Measurements from ENCODE around the gene CDC5L.

CDC5L gene

GRCh38 chr6:44377971-44378370 is 9.5 kb upstream of the CDC5L start:
- peaks cover 0 to 3% (median 0%) of the 10 kb centered on the region in 3 experiments for H3K27me3 ChIP-seq (ENCODE audit: control insufficient read depth in 3 of 3, insufficient read depth in 3 of 3, low read depth in 1 of 3, low read length in 3 of 3)
- no CpG with 5 or more reads among the region's 1 CpG for whole genome bisulfite sequencing, 2 donors (ENCODE audit: extremely low coverage in 2 of 2, insufficient read length in 2 of 2, insufficient replicate concordance in 1 of 2)
- H3K36me3 ChIP-seq (replicated peaks in 1 of 2; ENCODE audit: control insufficient read depth in 2 of 2, insufficient read depth in 2 of 2, low read length in 2 of 2) = peaks cover 0 to 3% of the 10 kb centered on the region in 2 donors
- H3K9me3 ChIP-seq (replicated peaks in 1 of 2; ENCODE audit: control insufficient read depth in 2 of 2, insufficient read depth in 1 of 2, low read depth in 1 of 2, low read length in 2 of 2) = no peaks in the 10 kb centered on the region
- no peak overlapping the region for H3K9ac ChIP-seq (ENCODE audit: low read depth, low read length, poor library complexity)
- no peak overlapping the region for H2BK12ac ChIP-seq (ENCODE audit: low read length)
- no peak overlapping the region for H2AFZ ChIP-seq (ENCODE audit: low read length)
- no peak overlapping the region for H2BK5ac ChIP-seq (ENCODE audit: low read length)
- H3K4me2 ChIP-seq (ENCODE audit: insufficient read depth, low read length, poor library complexity, severe bottlenecking) = no peak overlapping the region
- no peak overlapping the region for H2BK120ac ChIP-seq (ENCODE audit: low read depth, low read length)
- no peak overlapping the region for H3K27ac ChIP-seq (replicated peaks; ENCODE audit: low read length)
- no peak overlapping the region for H3K14ac ChIP-seq (ENCODE audit: low read length)
- H3K18ac ChIP-seq (ENCODE audit: low read length) = no peak overlapping the region
- H3K4me3 ChIP-seq (ENCODE audit: low read length in 2 of 2) = no peak overlapping the region
- no peak overlapping the region for H3K4ac ChIP-seq (ENCODE audit: low read length)
- H3K23ac ChIP-seq (ENCODE audit: low read depth, low read length, poor library complexity) = no peak overlapping the region
- H2AK5ac ChIP-seq (ENCODE audit: low read depth, low read length) = no peak overlapping the region
- H3K79me1 ChIP-seq (ENCODE audit: low read depth, low read length) = no peaks in the 10 kb centered on the region
- H4K91ac ChIP-seq (ENCODE audit: low read depth, low read length, poor library complexity) = no peak overlapping the region
- no peak overlapping the region for H2BK15ac ChIP-seq (ENCODE audit: low read length)
- no peak overlapping the region for H4K8ac ChIP-seq (ENCODE audit: low read depth, low read length)
- no peak for DNase-seq (ENCODE audit: low spot score)
- no peaks in the 10 kb centered on the region for H3K4me1 ChIP-seq (ENCODE audit: control insufficient read depth in 2 of 2, insufficient read depth in 1 of 2, low read depth in 1 of 2, low read length in 2 of 2)

- H3K4me3 ChIP-seq (ENCODE audit: low read length in 2 of 2) = no peak overlapping the region
- no CpG with 5 or more reads among the region's 2 CpGs for WGBS, 2 donors (ENCODE audit: extremely low coverage in 2 of 2, insufficient read length in 2 of 2, insufficient replicate concordance in 1 of 2)
- H3K4me1 ChIP-seq (ENCODE audit: control insufficient read depth in 2 of 2, insufficient read depth in 1 of 2, low read depth in 1 of 2, low read length in 2 of 2) = peaks cover 0 to 2% of the 10 kb centered on the region in 2 donors
- H3K27ac ChIP-seq (replicated peaks; ENCODE audit: low read length) = no peak overlapping the region
- H3K27me3 ChIP-seq (ENCODE audit: control insufficient read depth in 3 of 3, insufficient read depth in 3 of 3, low read depth in 1 of 3, low read length in 3 of 3) = no peaks in the 10 kb centered on the region
- H3K9ac ChIP-seq (ENCODE audit: low read depth, low read length, poor library complexity) = no peak overlapping the region
- no peak overlapping the region for H2BK12ac ChIP-seq (ENCODE audit: low read length)
- DNase-seq (ENCODE audit: low spot score) = no peak
- no peak overlapping the region for H3K18ac ChIP-seq (ENCODE audit: low read length)
- H2BK15ac ChIP-seq (ENCODE audit: low read length) = no peak overlapping the region
- no peak overlapping the region for H2AFZ ChIP-seq (ENCODE audit: low read length)
- no peak overlapping the region for H2BK5ac ChIP-seq (ENCODE audit: low read length)
- H3K23ac ChIP-seq (ENCODE audit: low read depth, low read length, poor library complexity) = no peak overlapping the region
- H2AK5ac ChIP-seq (ENCODE audit: low read depth, low read length) = no peak overlapping the region
- H4K91ac ChIP-seq (ENCODE audit: low read depth, low read length, poor library complexity) = no peak overlapping the region
- H3K4ac ChIP-seq (ENCODE audit: low read length) = no peak overlapping the region
- no peak overlapping the region for H3K14ac ChIP-seq (ENCODE audit: low read length)
- no peaks in the 10 kb centered on the region for H3K79me1 ChIP-seq (ENCODE audit: low read depth, low read length)
- H2BK120ac ChIP-seq (ENCODE audit: low read depth, low read length) = no peak overlapping the region
- H4K8ac ChIP-seq (ENCODE audit: low read depth, low read length) = no peak overlapping the region
- H3K9me3 ChIP-seq (replicated peaks in 1 of 2; ENCODE audit: control insufficient read depth in 2 of 2, insufficient read depth in 1 of 2, low read depth in 1 of 2, low read length in 2 of 2) = no peaks in the 10 kb centered on the region
- H3K36me3 ChIP-seq (replicated peaks in 1 of 2; ENCODE audit: control insufficient read depth in 2 of 2, insufficient read depth in 2 of 2, low read length in 2 of 2) = peaks cover 0 to 13% of the 10 kb centered on the region in 2 donors
- H3K4me2 ChIP-seq (ENCODE audit: insufficient read depth, low read length, poor library complexity, severe bottlenecking) = no peak overlapping the region
Observed at GRCh38 chr6:44381739-44382138, 5.8 kb upstream of the CDC5L start.

GRCh38 chr6:44386364-44386928 is 1.1 kb upstream of the CDC5L start:
- Histone ChIP-seq H3K14ac (ENCODE audit: low read length) (no peak overlapping the region), H2AFZ (ENCODE audit: low read length) (peak overlapping the region; percentile 93), H3K23ac (ENCODE audit: low read depth, low read length, poor library complexity) (no peak overlapping the region), H3K4me1 (ENCODE audit: control insufficient read depth in 2 of 2, insufficient read depth in 1 of 2, low read depth in 1 of 2, low read length in 2 of 2) (peaks cover 6 to 15% of the 10 kb centered on the region in 2 donors), H2BK15ac (ENCODE audit: low read length) (no peak overlapping the region), H3K79me1 (ENCODE audit: low read depth, low read length) (peaks cover 3% of the 10 kb centered on the region), H3K4me3 (ENCODE audit: low read length in 2 of 2) (peak overlapping the region; percentile 73 to 93), H3K36me3 (replicated peaks in 1 of 2; ENCODE audit: control insufficient read depth in 2 of 2, insufficient read depth in 2 of 2, low read length in 2 of 2) (peaks cover 3 to 36% of the 10 kb centered on the region in 2 donors), H4K8ac (ENCODE audit: low read depth, low read length) (no peak overlapping the region), H2BK5ac (ENCODE audit: low read length) (no peak overlapping the region), H3K9me3 (replicated peaks in 1 of 2; ENCODE audit: control insufficient read depth in 2 of 2, insufficient read depth in 1 of 2, low read depth in 1 of 2, low read length in 2 of 2) (no peaks in the 10 kb centered on the region), H3K4ac (ENCODE audit: low read length) (no peak overlapping the region), H3K9ac (ENCODE audit: low read depth, low read length, poor library complexity) (no peak overlapping the region), H3K27ac (replicated peaks; ENCODE audit: low read length) (no peak overlapping the region), H3K27me3 (ENCODE audit: control insufficient read depth in 3 of 3, insufficient read depth in 3 of 3, low read depth in 1 of 3, low read length in 3 of 3) (no peaks in the 10 kb centered on the region), H2AK5ac (ENCODE audit: low read depth, low read length) (no peak overlapping the region), H4K91ac (ENCODE audit: low read depth, low read length, poor library complexity) (no peak overlapping the region), H3K4me2 (ENCODE audit: insufficient read depth, low read length, poor library complexity, severe bottlenecking) (peak overlapping the region; percentile 66), H3K18ac (ENCODE audit: low read length) (no peak overlapping the region), H2BK120ac (ENCODE audit: low read depth, low read length) (no peak overlapping the region), H2BK12ac (ENCODE audit: low read length) (no peak overlapping the region)
- DNase-seq (ENCODE audit: low spot score) = no peak
- WGBS, 2 donors (ENCODE audit: extremely low coverage in 2 of 2, insufficient read length in 2 of 2, insufficient replicate concordance in 1 of 2) = no CpG with 5 or more reads among the region's 6 CpGs

- Histone ChIP-seq H3K9ac (ENCODE audit: low read depth, low read length, poor library complexity) (peak overlapping the region; percentile 50), H2BK120ac (ENCODE audit: low read depth, low read length) (no peak overlapping the region), H3K27me3 (ENCODE audit: control insufficient read depth in 3 of 3, insufficient read depth in 3 of 3, low read depth in 1 of 3, low read length in 3 of 3) (no peaks in the 10 kb centered on the region), H2BK5ac (ENCODE audit: low read length) (no peak overlapping the region), H3K23ac (ENCODE audit: low read depth, low read length, poor library complexity) (no peak overlapping the region), H3K27ac (replicated peaks; ENCODE audit: low read length) (peak overlapping the region; percentile 98), H3K14ac (ENCODE audit: low read length) (no peak overlapping the region), H2BK12ac (ENCODE audit: low read length) (no peak overlapping the region), H3K79me1 (ENCODE audit: low read depth, low read length) (peaks cover 4% of the 10 kb centered on the region), H4K8ac (ENCODE audit: low read depth, low read length) (no peak overlapping the region), H3K36me3 (replicated peaks in 1 of 2; ENCODE audit: control insufficient read depth in 2 of 2, insufficient read depth in 2 of 2, low read length in 2 of 2) (peaks cover 6 to 41% of the 10 kb centered on the region in 2 donors), H3K4me1 (ENCODE audit: control insufficient read depth in 2 of 2, insufficient read depth in 1 of 2, low read depth in 1 of 2, low read length in 2 of 2) (peaks cover 6 to 15% of the 10 kb centered on the region in 2 donors), H3K4me2 (ENCODE audit: insufficient read depth, low read length, poor library complexity, severe bottlenecking) (peak overlapping the region; percentile 66), H4K91ac (ENCODE audit: low read depth, low read length, poor library complexity) (no peak overlapping the region), H3K4ac (ENCODE audit: low read length) (no peak overlapping the region), H2BK15ac (ENCODE audit: low read length) (no peak overlapping the region), H3K9me3 (replicated peaks in 1 of 2; ENCODE audit: control insufficient read depth in 2 of 2, insufficient read depth in 1 of 2, low read depth in 1 of 2, low read length in 2 of 2) (no peaks in the 10 kb centered on the region), H2AK5ac (ENCODE audit: low read depth, low read length) (no peak overlapping the region), H3K18ac (ENCODE audit: low read length) (no peak overlapping the region), H3K4me3 (ENCODE audit: low read length in 2 of 2) (peak overlapping the region; percentile 73 to 93), H2AFZ (ENCODE audit: low read length) (peak overlapping the region; percentile 93)
- no CpG with 5 or more reads among the region's 8 CpGs for WGBS, 2 donors (ENCODE audit: extremely low coverage in 2 of 2, insufficient read length in 2 of 2, insufficient replicate concordance in 1 of 2)
- no peak for DNase-seq (ENCODE audit: low spot score)
Observed at GRCh38 chr6:44386929-44387345, 569 bp upstream of the CDC5L start.

Measured in neuronal stem cell (in vitro differentiated cells).